Measurements from ENCODE around the gene CLDN25.

CLDN25 gene

DNA sequence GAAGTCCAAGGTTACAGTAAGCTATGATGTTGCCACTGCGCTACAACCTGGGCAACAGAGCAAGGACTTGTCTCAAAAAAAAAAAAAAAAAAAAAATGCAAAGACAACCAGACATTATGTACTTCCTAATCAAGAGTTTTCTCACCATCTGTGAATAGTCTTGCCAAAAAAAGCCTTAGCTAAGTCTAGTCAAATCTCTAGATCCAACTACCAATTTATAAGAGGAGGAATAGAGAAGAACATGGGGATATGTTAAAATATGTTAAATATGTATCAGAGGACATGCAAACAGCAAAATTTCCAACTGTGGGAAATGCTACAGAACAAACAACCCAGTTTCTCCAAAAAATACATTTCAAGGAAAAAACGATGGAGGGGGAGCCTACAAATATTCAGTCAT lies 50.2 kb downstream of the CLDN25 start:
- FAIRE-seq (no peak), DNase-seq (ENCODE audit: insufficient read length, low spot score) (no peak)
- TF ChIP-seq POLR2A (IDR thresholded peaks at IDR 0.05; ENCODE audit: low read depth, low read length), result no peak

All from H54 (cell line).